22Rv1 (cell line): ENCODE measurements around the gene DDX18.

Source experiments
- H3K27ac ChIP-seq: fragments of 450-650 bp; 2 replicates; pipeline ENCODE4 v1.5.1; 2017
- ZFX ChIP-seq: fragments of 450-650 bp; IDR thresholded peaks from 2 replicates; pipeline ENCODE4 v1.6.1; 2017; ENCODE audit warnings: antibody characterized with exemption, borderline replicate concordance
- TF ChIP-seq, protein P1 (sequence below): fragments of 450-650 bp; IDR thresholded peaks from 2 replicates; pipeline ENCODE4 v1.5.1; 2017; ENCODE audit warnings: mild to moderate bottlenecking

DDX18 gene

GRCh38 chr2:117785740-117786139 lies 28.8 kb upstream of the DDX18 start:
- TF ChIP-seq, protein P1, sequence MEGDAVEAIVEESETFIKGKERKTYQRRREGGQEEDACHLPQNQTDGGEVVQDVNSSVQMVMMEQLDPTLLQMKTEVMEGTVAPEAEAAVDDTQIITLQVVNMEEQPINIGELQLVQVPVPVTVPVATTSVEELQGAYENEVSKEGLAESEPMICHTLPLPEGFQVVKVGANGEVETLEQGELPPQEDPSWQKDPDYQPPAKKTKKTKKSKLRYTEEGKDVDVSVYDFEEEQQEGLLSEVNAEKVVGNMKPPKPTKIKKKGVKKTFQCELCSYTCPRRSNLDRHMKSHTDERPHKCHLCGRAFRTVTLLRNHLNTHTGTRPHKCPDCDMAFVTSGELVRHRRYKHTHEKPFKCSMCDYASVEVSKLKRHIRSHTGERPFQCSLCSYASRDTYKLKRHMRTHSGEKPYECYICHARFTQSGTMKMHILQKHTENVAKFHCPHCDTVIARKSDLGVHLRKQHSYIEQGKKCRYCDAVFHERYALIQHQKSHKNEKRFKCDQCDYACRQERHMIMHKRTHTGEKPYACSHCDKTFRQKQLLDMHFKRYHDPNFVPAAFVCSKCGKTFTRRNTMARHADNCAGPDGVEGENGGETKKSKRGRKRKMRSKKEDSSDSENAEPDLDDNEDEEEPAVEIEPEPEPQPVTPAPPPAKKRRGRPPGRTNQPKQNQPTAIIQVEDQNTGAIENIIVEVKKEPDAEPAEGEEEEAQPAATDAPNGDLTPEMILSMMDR, result peak; percentile 66
- no peak for TF ChIP-seq ZFX
- H3K27ac ChIP-seq, result no peak overlapping the region

DNA sequence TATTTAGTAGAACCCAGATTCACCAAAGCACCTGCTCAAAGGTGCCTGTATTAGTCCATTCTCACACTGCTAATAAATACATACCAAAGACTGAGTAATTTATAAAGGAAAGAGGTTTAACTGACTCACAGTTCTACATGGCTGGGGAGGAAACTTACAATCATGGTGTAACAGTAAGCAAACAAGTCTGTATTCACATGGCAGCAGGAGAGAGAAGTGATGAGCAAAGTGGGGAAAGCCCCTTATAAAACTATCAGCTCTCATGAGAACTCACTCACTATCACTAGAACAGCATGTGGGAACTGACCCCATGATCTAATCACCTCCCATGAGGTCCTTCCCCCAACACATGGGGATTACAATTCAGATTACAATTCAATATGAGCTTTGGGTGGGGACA lies 28.0 kb upstream of the DDX18 start:
- TF ChIP-seq, protein P1, result no peak
- TF ChIP-seq ZFX, result no peak
- H3K27ac ChIP-seq, result no peak overlapping the region

- H3K27ac ChIP-seq, result no peak overlapping the region
- TF ChIP-seq ZFX, result no peak
- TF ChIP-seq, protein P1, result no peak
Measured at GRCh38 chr2:117789505-117789904, 25.0 kb upstream of the DDX18 start.

GRCh38 chr2:117794668-117795067 lies 19.8 kb upstream of the DDX18 start:
- TF ChIP-seq ZFX, result no peak
- TF ChIP-seq, protein P1, result no peak

DNA sequence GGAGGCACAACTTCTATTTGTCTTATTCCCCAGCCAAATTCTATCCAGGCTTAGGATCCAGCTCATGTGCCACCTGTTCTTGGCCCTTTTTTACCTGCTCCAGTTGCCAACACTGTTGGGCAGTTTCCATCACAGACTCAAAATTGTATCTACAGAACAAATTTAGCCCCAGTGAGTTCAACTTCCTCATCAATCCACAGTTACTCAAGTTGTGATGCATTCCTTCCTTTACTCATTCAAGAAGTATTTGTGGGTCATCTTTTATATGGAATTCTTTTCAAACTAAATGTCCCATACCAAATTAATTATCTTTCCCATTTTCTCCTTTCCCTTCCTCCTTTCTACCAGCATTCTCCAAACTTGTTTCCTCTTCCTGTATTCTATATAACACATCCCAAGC lies 12.7 kb upstream of the DDX18 start:
- no peak overlapping the region for H3K27ac ChIP-seq
- no peak for TF ChIP-seq ZFX
- TF ChIP-seq, protein P1, result no peak

More at GRCh38 chr2:117794668-117795067, 19.8 kb upstream of the DDX18 start:
- H3K27ac ChIP-seq, result no peak overlapping the region

DNA sequence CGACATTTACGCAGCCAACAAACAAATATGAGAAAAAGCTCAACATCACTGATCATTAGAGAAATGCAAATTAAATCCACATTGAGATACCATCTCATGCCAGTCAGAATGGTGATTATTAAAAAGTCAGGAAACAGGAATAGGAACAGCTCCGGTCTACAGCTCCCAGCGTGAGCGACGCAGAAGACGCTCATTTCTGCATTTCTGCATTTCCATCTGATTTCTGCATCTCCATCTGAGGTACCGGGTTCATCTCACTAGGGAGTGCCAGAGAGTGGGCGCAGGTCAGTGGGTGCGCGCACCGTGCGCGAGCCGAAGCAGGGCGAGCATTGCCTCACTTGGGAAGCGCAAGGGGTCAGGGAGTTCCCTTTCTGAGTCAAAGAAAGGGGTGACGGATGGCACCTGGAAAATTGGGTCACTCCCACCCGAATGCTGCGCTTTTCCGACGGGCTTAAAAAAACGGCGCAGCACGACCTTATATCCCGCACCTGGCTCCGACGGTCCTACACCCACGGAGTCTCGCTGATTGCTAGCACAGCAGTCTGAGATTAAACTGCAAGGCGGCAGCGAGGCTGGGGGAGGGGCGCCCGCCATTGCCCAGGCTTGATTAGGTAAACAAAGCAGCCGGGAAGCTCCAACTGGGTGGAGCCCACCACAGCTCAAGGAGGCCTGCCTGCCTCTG lies 10.7 kb upstream of the DDX18 start:
- 0 out of 2 replicates have a peak overlapping the region, but pooled peaks have one; percentile 32 for H3K27ac ChIP-seq

DNA sequence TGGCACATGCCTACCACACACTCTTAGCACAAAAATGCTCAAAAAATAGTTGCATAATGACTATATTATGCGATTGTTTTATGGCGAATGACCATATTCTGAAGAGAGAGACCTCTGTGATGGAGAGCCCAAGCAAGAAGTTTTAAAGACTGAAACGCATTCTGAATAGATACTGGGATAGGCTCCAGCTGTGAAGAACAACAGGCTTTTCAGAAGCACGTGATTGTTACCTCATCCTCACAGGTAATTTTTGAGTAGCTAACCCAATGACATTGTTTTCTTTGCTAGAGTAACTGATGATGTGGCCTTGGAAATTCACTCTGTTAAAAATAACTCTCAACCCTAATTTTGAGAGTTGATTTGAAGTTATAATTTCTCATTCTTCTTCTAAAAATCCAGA lies 2.0 kb upstream of the DDX18 start:
- H3K27ac ChIP-seq, result no peak overlapping the region
- TF ChIP-seq ZFX, result no peak
- TF ChIP-seq, protein P1, result no peak

- TF ChIP-seq ZFX, result no peak
- TF ChIP-seq, protein P1, result no peak
- H3K27ac ChIP-seq, result no peak overlapping the region
Measured at GRCh38 chr2:117815946-117816345, 1.5 kb downstream of the DDX18 start.
